ENCODE results near the gene CXCL5. TPM values are rescaled to one million over a fixed set of nuclear protein-coding genes. Genes with fewer than 3 reads are reported as not detected.

Gene CXCL5
- polyA plus RNA-seq, 1 of the 3 experiments (the other 2 are of a cell fraction): 0.02 TPM

DNA sequence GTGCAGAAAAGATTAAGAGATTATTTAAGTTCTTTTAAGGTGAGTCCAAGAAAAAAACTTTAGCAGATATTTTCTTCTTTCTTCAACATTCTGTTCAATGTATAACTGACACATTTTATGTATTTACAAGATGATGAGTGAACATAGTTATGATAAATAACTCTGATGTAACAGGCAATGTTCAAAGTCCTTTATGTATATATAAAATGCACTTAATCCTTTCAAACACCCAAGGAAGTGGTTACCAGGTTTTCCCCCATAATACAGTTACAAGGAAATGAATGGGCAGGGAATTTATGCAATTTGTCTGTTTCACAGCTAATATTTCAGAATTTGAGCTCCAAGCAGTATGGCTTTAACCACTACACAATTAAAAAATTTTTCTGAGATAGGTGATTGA, 31.8 kb upstream of the CXCL5 start:
- POLR2A ChIA-PET: no interaction called here

DNA sequence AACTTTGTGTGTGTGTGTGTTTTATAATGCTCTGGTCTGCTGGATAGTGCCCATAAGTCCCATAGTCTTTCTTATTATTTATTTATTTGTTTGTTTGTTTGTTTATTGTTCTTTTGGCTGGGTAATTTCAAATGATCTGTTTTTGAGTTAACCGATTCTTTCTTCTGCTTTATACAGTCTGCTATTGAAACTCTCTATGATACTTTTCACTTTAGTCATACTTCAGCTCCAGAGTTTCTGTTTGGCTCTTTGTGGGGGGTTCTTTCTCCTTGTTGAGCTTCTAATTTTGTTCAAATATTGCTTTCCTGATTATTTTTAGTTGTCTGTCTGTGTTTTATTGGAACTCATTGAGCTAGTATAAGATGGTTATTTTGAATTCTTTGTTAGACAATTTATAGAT, 30.0 kb upstream of the CXCL5 start:
- peaks cover 5% of the 10 kb centered on the region; the same call in 1 of the 2 replicates for H3K27me3 ChIP-seq (ENCODE audit: insufficient read depth)
- ChIA-PET CTCF (no interaction called here), POLR2A (no interaction called here)
- no peak overlapping the region for H3K4me2 ChIP-seq
- H2AFZ ChIP-seq (ENCODE audit: low read depth): no peak overlapping the region
- no peaks in the 10 kb centered on the region for H3K36me3 ChIP-seq (replicated peaks in 1 of 2; ENCODE audit: control insufficient read depth in 1 of 2, insufficient read depth in 2 of 2, low read length in 1 of 2)
- H3K9me2 ChIP-seq: no peaks in the 10 kb centered on the region
- 0 out of 2 replicates have a peak, but pooled peaks cover 5% of the 10 kb centered on the region for H3K9me3 ChIP-seq
- no peak overlapping the region for H3K4me3 ChIP-seq (ENCODE audit: low read depth in 2 of 2, low read length in 1 of 2)
- no peak for TF ChIP-seq FOSL2 (IDR thresholded peaks at IDR 0.05; ENCODE audit: borderline replicate concordance, low read depth)
- no peak for TF ChIP-seq CHD2 (IDR thresholded peaks at IDR 0.05; ENCODE audit: low read length, partially characterized antibody)
- TF ChIP-seq, protein P1, sequence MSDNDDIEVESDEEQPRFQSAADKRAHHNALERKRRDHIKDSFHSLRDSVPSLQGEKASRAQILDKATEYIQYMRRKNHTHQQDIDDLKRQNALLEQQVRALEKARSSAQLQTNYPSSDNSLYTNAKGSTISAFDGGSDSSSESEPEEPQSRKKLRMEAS (IDR thresholded peaks at IDR 0.05; ENCODE audit: low read depth): no peak
- TF ChIP-seq FOXM1 (IDR thresholded peaks at IDR 0.05; ENCODE audit: low read depth): no peak
- no peak for TF ChIP-seq GABPA (IDR thresholded peaks at IDR 0.05; ENCODE audit: low read depth)
- no peak for TF ChIP-seq SIN3A (IDR thresholded peaks at IDR 0.05; ENCODE audit: borderline replicate concordance, low read depth, low read length)
- no peak for TF ChIP-seq ELF1 (IDR thresholded peaks at IDR 0.05)
- TF ChIP-seq TAF1 (IDR thresholded peaks at IDR 0.05; ENCODE audit: borderline replicate concordance, low read depth, low read length): no peak
- TF ChIP-seq MXI1 (IDR thresholded peaks at IDR 0.05; ENCODE audit: low read depth, low read length): no peak
- TF ChIP-seq, protein P2, sequence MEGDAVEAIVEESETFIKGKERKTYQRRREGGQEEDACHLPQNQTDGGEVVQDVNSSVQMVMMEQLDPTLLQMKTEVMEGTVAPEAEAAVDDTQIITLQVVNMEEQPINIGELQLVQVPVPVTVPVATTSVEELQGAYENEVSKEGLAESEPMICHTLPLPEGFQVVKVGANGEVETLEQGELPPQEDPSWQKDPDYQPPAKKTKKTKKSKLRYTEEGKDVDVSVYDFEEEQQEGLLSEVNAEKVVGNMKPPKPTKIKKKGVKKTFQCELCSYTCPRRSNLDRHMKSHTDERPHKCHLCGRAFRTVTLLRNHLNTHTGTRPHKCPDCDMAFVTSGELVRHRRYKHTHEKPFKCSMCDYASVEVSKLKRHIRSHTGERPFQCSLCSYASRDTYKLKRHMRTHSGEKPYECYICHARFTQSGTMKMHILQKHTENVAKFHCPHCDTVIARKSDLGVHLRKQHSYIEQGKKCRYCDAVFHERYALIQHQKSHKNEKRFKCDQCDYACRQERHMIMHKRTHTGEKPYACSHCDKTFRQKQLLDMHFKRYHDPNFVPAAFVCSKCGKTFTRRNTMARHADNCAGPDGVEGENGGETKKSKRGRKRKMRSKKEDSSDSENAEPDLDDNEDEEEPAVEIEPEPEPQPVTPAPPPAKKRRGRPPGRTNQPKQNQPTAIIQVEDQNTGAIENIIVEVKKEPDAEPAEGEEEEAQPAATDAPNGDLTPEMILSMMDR (IDR thresholded peaks at IDR 0.05): no peak
- TF ChIP-seq SMC3 (IDR thresholded peaks at IDR 0.05; ENCODE audit: low read depth, low read length): no peak
- TF ChIP-seq EZH2phosphoT487 (IDR thresholded peaks at IDR 0.05; ENCODE audit: borderline replicate concordance, low read depth): no peak
- no peak for TF ChIP-seq YY1 (IDR thresholded peaks at IDR 0.05; ENCODE audit: low read depth)
- TF ChIP-seq, protein P3, sequence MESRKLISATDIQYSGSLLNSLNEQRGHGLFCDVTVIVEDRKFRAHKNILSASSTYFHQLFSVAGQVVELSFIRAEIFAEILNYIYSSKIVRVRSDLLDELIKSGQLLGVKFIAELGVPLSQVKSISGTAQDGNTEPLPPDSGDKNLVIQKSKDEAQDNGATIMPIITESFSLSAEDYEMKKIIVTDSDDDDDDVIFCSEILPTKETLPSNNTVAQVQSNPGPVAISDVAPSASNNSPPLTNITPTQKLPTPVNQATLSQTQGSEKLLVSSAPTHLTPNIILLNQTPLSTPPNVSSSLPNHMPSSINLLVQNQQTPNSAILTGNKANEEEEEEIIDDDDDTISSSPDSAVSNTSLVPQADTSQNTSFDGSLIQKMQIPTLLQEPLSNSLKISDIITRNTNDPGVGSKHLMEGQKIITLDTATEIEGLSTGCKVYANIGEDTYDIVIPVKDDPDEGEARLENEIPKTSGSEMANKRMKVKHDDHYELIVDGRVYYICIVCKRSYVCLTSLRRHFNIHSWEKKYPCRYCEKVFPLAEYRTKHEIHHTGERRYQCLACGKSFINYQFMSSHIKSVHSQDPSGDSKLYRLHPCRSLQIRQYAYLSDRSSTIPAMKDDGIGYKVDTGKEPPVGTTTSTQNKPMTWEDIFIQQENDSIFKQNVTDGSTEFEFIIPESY (IDR thresholded peaks at IDR 0.05; ENCODE audit: borderline replicate concordance, low read depth): no peak
- TF ChIP-seq RFX5 (IDR thresholded peaks at IDR 0.05; ENCODE audit: low read length): no peak
- H3K4me1 ChIP-seq (ENCODE audit: control insufficient read depth in 1 of 2, insufficient read depth in 2 of 2, low read depth in 1 of 2, low read length in 1 of 2): no peaks in the 10 kb centered on the region
- no peak overlapping the region for H3K9ac ChIP-seq
- H3F3A ChIP-seq (replicated peaks; ENCODE audit: insufficient read depth): no peaks in the 10 kb centered on the region
- H4K20me1 ChIP-seq (ENCODE audit: insufficient read depth): no peaks in the 10 kb centered on the region
- no peak for DNase-seq
- H3K27ac ChIP-seq (ENCODE audit: low read depth in 2 of 2, low read length in 1 of 2): no peak overlapping the region
- WGBS (ENCODE audit: low lambda C conversion rate): 0% methylated on average over 1 of the region's 1 CpG
- H3K79me2 ChIP-seq (ENCODE audit: insufficient read depth): no peaks in the 10 kb centered on the region

More for the DNA sequence above, 31.8 kb upstream of the CXCL5 start:
- Histone ChIP-seq H3K9me3 (0 out of 2 replicates have a peak, but pooled peaks cover 5% of the 10 kb centered on the region), H3K27me3 (ENCODE audit: insufficient read depth) (peaks cover 5% of the 10 kb centered on the region; the same call in 1 of the 2 replicates), H3K4me1 (ENCODE audit: control insufficient read depth in 1 of 2, insufficient read depth in 2 of 2, low read depth in 1 of 2, low read length in 1 of 2) (no peaks in the 10 kb centered on the region), H3K27ac (ENCODE audit: low read depth in 2 of 2, low read length in 1 of 2) (no peak overlapping the region), H3K9me2 (no peaks in the 10 kb centered on the region), H3F3A (replicated peaks; ENCODE audit: insufficient read depth) (no peaks in the 10 kb centered on the region), H3K36me3 (replicated peaks in 1 of 2; ENCODE audit: control insufficient read depth in 1 of 2, insufficient read depth in 2 of 2, low read length in 1 of 2) (no peaks in the 10 kb centered on the region), H3K4me3 (ENCODE audit: low read depth in 2 of 2, low read length in 1 of 2) (no peak overlapping the region), H3K79me2 (ENCODE audit: insufficient read depth) (no peaks in the 10 kb centered on the region), H4K20me1 (ENCODE audit: insufficient read depth) (no peaks in the 10 kb centered on the region), H2AFZ (ENCODE audit: low read depth) (no peak overlapping the region), H3K9ac (no peak overlapping the region), H3K4me2 (no peak overlapping the region)
- no peak for DNase-seq
- no peak for TF ChIP-seq FOXJ3 (CRISPR knock-in tag; IDR thresholded peaks at IDR 0.05)
- no peak for TF ChIP-seq GATA2 (CRISPR knock-in tag; IDR thresholded peaks at IDR 0.05)
- no peak for TF ChIP-seq GABPA (IDR thresholded peaks at IDR 0.05; ENCODE audit: low read depth)
- no peak for TF ChIP-seq NFIC (IDR thresholded peaks at IDR 0.05; ENCODE audit: borderline replicate concordance)
- no peak for TF ChIP-seq SIN3A (IDR thresholded peaks at IDR 0.05; ENCODE audit: borderline replicate concordance, low read depth, low read length)
- TF ChIP-seq MXI1 (IDR thresholded peaks at IDR 0.05; ENCODE audit: low read depth, low read length): no peak
- no peak for TF ChIP-seq EZH2phosphoT487 (IDR thresholded peaks at IDR 0.05; ENCODE audit: borderline replicate concordance, low read depth)
- TF ChIP-seq MEF2A (IDR thresholded peaks at IDR 0.05; ENCODE audit: borderline replicate concordance, low read depth): no peak
- TF ChIP-seq TEAD4 (IDR thresholded peaks at IDR 0.05; ENCODE audit: borderline replicate concordance, insufficient read depth): no peak
- TF ChIP-seq, protein P4, sequence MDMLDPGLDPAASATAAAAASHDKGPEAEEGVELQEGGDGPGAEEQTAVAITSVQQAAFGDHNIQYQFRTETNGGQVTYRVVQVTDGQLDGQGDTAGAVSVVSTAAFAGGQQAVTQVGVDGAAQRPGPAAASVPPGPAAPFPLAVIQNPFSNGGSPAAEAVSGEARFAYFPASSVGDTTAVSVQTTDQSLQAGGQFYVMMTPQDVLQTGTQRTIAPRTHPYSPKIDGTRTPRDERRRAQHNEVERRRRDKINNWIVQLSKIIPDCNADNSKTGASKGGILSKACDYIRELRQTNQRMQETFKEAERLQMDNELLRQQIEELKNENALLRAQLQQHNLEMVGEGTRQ (IDR thresholded peaks at IDR 0.05; ENCODE audit: borderline replicate concordance, low read depth, low read length): no peak
- no peak for TF ChIP-seq RCOR1 (IDR thresholded peaks at IDR 0.05; ENCODE audit: low read length)
- CTCF ChIA-PET: interaction anchor here (0.6 to 1.0 kb wide), 3 partner anchors 8 to 104 kb away, joined by 3 to 6 read pairs (median 3); no protein-coding TSS in a partner anchor

Measured in SK-N-SH (cell line).